GM12878 (cell line): Measurements from ENCODE around the gene PPP1CA.

Experiments used
- CHD4 ChIP-seq: fragments of 200-600 bp; sonication (generic); IDR thresholded peaks from 2 replicates; pipeline ENCODE4 v1.6.1; 2016; ENCODE audit warnings: mild to moderate bottlenecking
- HDAC2 ChIP-seq: fragments of 200-600 bp; sonication (generic); IDR thresholded peaks from 2 replicates; pipeline ENCODE4 v1.6.1; 2017
- NR2C2 ChIP-seq: IDR thresholded peaks from 2 replicates; pipeline ENCODE4 v1.6.1; 2011; ENCODE audit warnings: borderline replicate concordance, low read depth; ENCODE audit not compliant: control insufficient read depth, insufficient read length
- POLR2A ChIP-seq: IDR thresholded peaks from 2 replicates; pipeline ENCODE4 v1.6.1; 2011; ENCODE audit warnings: low read depth, mild to moderate bottlenecking, low read length
- RAD51 ChIP-seq: fragments of 450-650 bp; IDR thresholded peaks from 2 replicates; pipeline ENCODE4 v1.6.1; 2016; ENCODE audit warnings: moderate library complexity, mild to moderate bottlenecking, inconsistent platforms
- RELA ChIP-seq: fragments of 450-650 bp; IDR thresholded peaks from 2 replicates; pipeline ENCODE4 v1.8.0; 2014; ENCODE audit warnings: borderline replicate concordance; ENCODE audit not compliant: partially characterized antibody
- SIN3A ChIP-seq: IDR thresholded peaks from 2 replicates; pipeline ENCODE4 v1.6.1; 2012; ENCODE audit warnings: low read depth, low read length, improper control_type of control experiment
- YY1 ChIP-seq: IDR thresholded peaks from 2 replicates; pipeline ENCODE4 v1.6.1; 2011; ENCODE audit warnings: low read depth, mild to moderate bottlenecking, low read length
- TF ChIP-seq, protein P1 (sequence below): fragments of 450-650 bp; IDR thresholded peaks from 2 replicates; pipeline ENCODE4 v1.6.1; 2016; ENCODE audit warnings: mild to moderate bottlenecking
- TF ChIP-seq, protein P2 (sequence below), 3 experiments: IDR thresholded peaks in 2 of 3; conservative IDR thresholded peaks in 1 of 3; 2 replicates each; pipeline ENCODE4 v1.5.1; 2011; ENCODE audit warnings: low read depth in 3 of 3, low read length in 3 of 3, mild to moderate bottlenecking in 3 of 3, control low read depth in 2 of 3, moderate library complexity in 2 of 3, inconsistent platforms in 1 of 3, mixed read lengths in 1 of 3; ENCODE audit not compliant: control insufficient read depth in 2 of 3, insufficient read depth in 1 of 3; ENCODE audit errors: extremely low read depth in 1 of 3
- TF ChIP-seq, protein P3 (sequence below): IDR thresholded peaks from 2 replicates; pipeline ENCODE4 v1.6.1; 2011; ENCODE audit warnings: low read depth, low read length, improper control_type of control experiment, borderline replicate concordance

DNA sequence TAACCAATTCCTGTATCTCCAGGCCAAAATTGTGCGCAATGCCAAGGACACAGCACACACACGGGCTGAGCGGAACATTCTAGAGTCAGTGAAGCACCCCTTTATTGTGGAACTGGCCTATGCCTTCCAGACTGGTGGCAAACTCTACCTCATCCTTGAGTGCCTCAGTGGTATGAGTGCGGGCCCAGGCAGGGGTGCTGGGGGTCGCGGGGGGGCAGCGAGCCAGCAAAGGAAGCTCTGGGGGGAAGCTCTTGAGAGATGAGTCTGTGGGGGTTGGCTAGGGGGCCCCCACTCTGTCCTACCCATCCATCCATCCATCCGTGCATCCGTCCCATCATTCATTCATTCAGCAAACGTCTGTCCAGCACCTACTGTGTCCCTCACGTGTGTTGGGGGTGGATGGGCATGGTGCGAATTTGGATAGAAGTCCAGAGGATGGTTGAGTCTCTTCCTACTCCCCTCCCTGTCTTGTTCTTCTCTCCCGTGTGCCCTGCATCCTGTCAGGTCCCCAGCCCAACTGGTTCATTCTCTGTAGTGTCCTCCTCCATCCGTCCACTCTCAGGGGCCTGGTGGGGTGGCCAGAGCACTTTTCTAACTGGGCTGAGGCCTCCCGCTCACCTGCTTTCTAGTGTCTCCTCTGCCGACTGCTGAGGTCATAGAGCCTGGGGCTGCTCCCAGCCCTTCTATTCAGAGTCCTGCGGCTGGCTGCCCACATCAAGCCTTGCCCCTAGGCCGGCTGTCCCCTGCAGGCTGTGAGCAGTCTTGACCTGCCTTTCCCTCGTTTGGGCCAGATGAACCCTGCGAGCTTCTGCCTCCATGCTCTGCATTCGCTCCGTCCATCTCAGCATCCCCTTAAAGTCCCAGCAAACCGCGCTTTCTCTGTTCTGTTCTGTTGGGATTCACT, 29.9 kb upstream of the PPP1CA start:
- TF ChIP-seq HDAC2 (no peak), POLR2A (no peak), RELA (no peak), SIN3A (no peak), RAD51 (no peak), CHD4 (no peak), YY1 (no peak), NR2C2 (no peak)
- TF ChIP-seq, protein P1, sequence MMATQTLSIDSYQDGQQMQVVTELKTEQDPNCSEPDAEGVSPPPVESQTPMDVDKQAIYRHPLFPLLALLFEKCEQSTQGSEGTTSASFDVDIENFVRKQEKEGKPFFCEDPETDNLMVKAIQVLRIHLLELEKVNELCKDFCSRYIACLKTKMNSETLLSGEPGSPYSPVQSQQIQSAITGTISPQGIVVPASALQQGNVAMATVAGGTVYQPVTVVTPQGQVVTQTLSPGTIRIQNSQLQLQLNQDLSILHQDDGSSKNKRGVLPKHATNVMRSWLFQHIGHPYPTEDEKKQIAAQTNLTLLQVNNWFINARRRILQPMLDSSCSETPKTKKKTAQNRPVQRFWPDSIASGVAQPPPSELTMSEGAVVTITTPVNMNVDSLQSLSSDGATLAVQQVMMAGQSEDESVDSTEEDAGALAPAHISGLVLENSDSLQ: no peak
- TF ChIP-seq, protein P2, sequence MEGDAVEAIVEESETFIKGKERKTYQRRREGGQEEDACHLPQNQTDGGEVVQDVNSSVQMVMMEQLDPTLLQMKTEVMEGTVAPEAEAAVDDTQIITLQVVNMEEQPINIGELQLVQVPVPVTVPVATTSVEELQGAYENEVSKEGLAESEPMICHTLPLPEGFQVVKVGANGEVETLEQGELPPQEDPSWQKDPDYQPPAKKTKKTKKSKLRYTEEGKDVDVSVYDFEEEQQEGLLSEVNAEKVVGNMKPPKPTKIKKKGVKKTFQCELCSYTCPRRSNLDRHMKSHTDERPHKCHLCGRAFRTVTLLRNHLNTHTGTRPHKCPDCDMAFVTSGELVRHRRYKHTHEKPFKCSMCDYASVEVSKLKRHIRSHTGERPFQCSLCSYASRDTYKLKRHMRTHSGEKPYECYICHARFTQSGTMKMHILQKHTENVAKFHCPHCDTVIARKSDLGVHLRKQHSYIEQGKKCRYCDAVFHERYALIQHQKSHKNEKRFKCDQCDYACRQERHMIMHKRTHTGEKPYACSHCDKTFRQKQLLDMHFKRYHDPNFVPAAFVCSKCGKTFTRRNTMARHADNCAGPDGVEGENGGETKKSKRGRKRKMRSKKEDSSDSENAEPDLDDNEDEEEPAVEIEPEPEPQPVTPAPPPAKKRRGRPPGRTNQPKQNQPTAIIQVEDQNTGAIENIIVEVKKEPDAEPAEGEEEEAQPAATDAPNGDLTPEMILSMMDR (IDR thresholded peaks at IDR 0.05 in 2 of 3, conservative IDR thresholded peaks at IDR 0.05 in 1 of 3; ENCODE audit: control insufficient read depth in 2 of 3, extremely low read depth in 1 of 3, insufficient read depth in 1 of 3, low read depth in 3 of 3, low read length in 3 of 3): no peak
- TF ChIP-seq, protein P3, sequence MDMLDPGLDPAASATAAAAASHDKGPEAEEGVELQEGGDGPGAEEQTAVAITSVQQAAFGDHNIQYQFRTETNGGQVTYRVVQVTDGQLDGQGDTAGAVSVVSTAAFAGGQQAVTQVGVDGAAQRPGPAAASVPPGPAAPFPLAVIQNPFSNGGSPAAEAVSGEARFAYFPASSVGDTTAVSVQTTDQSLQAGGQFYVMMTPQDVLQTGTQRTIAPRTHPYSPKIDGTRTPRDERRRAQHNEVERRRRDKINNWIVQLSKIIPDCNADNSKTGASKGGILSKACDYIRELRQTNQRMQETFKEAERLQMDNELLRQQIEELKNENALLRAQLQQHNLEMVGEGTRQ: no peak
